Measurements from ENCODE around the gene SPATA12.

- TF ChIP-seq CTCF (IDR thresholded peaks at IDR 0.05) = no peak
- TF ChIP-seq EP300 (IDR thresholded peaks at IDR 0.05) = no peak
These were observed 30.5 kb upstream of the SPATA12 start for GRCh38 chr3:57029924-57030323.

Data from tibial nerve (tissue), 4 donors.